BLaER1 (cell line): ENCODE data around the gene SLC1A1.

ENCODE experiments used
- H3K27ac ChIP-seq: shearing (Covaris generic); formaldehyde crosslinking; 2 replicates; pipeline ENCODE4 v1.8.1; 2022
- H3K27me3 ChIP-seq: shearing (Covaris generic); formaldehyde crosslinking; 2 replicates; pipeline ENCODE4 v1.8.1; 2022
- H3K36me3 ChIP-seq: shearing (Covaris generic); formaldehyde crosslinking; 2 replicates; pipeline ENCODE4 v1.8.1; 2022
- H3K4me1 ChIP-seq: shearing (Covaris generic); formaldehyde crosslinking; 2 replicates; pipeline ENCODE4 v1.8.1; 2022
- H3K4me2 ChIP-seq: shearing (Covaris generic); formaldehyde crosslinking; 2 replicates; pipeline ENCODE4 v1.8.1; 2022
- H3K4me3 ChIP-seq: shearing (Covaris generic); formaldehyde crosslinking; 2 replicates; pipeline ENCODE4 v1.8.1; 2022
- H3K9ac ChIP-seq: shearing (Covaris generic); formaldehyde crosslinking; 2 replicates; pipeline ENCODE4 v1.8.1; 2022
- H3K9me3 ChIP-seq: shearing (Covaris generic); formaldehyde crosslinking; 2 replicates; pipeline ENCODE4 v1.8.1; 2022
- H4K20me1 ChIP-seq: shearing (Covaris generic); formaldehyde crosslinking; 2 replicates; pipeline ENCODE4 v1.8.1; 2022
- Cebpa-rat ChIP-seq: shearing (Covaris generic); IDR thresholded peaks from 2 replicates; pipeline ENCODE4 v1.8.1; 2022

Gene SLC1A1

DNA sequence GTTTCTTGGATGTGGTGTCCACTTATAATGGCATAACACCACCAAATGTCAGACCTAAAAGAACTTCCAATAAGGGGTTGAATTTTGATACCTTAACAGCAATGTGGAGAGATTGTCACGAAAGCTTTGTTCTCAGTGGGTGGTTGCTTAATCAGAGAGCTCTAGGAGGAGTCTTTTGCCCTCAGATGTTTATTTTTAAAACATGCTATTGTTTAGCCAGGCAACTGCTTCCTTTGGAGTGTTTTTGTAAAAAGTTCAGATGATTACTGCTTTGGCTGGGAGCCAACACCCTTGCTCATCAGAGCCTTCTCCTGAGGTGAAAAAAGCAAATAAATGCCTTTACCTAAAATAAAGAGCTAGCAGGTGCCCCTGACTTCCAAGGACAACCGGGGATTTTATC lies 65.0 kb downstream of the SLC1A1 start:
- Histone ChIP-seq H3K4me1 (peaks cover 5% of the 10 kb centered on the region; the same call in 1 of the 2 replicates), H3K36me3 (no peaks in the 10 kb centered on the region), H3K4me2 (no peak overlapping the region), H3K27ac (no peak overlapping the region), H3K9me3 (no peaks in the 10 kb centered on the region), H3K9ac (no peak overlapping the region), H3K27me3 (peaks cover 56% of the 10 kb centered on the region), H4K20me1 (no peaks in the 10 kb centered on the region; the same call in 1 of the 2 replicates), H3K4me3 (no peak overlapping the region)
- no peak for TF ChIP-seq Cebpa-rat

- H3K4me3 ChIP-seq: no peak overlapping the region
- TF ChIP-seq Cebpa-rat: no peak
- H3K27ac ChIP-seq: no peak overlapping the region
Measured at GRCh38 chr9:4558371-4558998, 68.2 kb downstream of the SLC1A1 start.

DNA sequence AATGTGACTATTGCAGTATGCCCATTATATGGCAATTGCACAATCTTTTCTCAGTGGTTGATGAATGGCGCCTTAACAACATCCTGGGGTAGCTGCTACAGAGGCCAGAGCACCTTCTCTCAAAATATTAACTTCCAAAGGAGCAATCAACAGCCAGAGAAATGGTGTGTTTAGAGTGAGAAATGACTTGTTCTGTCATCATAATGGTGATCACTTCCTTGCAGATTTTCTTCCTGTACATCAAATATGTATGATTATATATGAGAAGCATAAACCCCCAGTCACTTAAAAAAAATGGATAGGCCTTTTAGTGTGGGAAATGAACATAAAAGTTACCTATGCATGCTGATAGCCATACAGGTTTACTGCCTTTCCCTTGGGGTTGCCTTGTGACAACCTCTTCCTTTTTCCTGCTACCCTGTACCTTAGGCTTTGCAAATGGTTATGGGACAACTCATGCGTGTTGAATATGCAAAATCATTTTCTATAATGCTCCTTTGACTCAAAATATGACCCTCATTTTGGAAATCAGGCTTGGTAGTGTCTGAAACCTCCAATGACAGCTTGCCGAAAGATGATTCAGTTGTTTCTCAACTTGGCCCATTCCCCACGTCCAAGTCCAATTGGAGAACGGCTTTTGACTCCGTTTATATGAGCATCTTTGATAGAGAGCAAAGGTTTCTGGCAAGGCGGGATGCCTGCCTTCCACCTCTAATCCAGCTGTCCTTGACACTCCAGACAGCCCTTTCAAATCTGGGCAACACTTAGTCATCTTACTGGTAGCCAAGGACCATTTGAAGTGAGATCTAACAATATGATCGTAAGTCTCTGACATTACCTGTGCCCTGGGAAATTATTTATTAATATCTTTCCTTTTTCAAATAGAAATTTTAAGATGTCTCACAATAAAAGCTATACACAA lies 69.3 kb downstream of the SLC1A1 start:
- Histone ChIP-seq H3K27me3 (peaks cover 82% of the 10 kb centered on the region), H3K4me2 (no peak overlapping the region), H3K4me3 (no peak overlapping the region), H3K4me1 (peaks cover 21% of the 10 kb centered on the region), H3K9ac (no peak overlapping the region), H3K36me3 (no peaks in the 10 kb centered on the region), H3K9me3 (no peaks in the 10 kb centered on the region), H4K20me1 (peaks cover 12% of the 10 kb centered on the region), H3K27ac (no peak overlapping the region)
- no peak for TF ChIP-seq Cebpa-rat

More at GRCh38 chr9:4558371-4558998, 68.2 kb downstream of the SLC1A1 start:
- Histone ChIP-seq H3K9ac (no peak overlapping the region), H3K4me1 (peaks cover 12% of the 10 kb centered on the region), H3K9me3 (no peaks in the 10 kb centered on the region), H3K4me2 (no peak overlapping the region), H3K27me3 (peaks cover 76% of the 10 kb centered on the region), H3K36me3 (no peaks in the 10 kb centered on the region), H4K20me1 (peaks cover 4% of the 10 kb centered on the region)

- peak overlapping the region; percentile 69 for H3K4me2 ChIP-seq
- TF ChIP-seq Cebpa-rat: no peak
- no peak overlapping the region for H3K4me3 ChIP-seq
- H3K9ac ChIP-seq: no peak overlapping the region
- H4K20me1 ChIP-seq: peaks cover 12% of the 10 kb centered on the region
- peaks cover 26% of the 10 kb centered on the region for H3K4me1 ChIP-seq
- peaks cover 93% of the 10 kb centered on the region for H3K27me3 ChIP-seq
- H3K36me3 ChIP-seq: no peaks in the 10 kb centered on the region
- no peak overlapping the region for H3K27ac ChIP-seq
- H3K9me3 ChIP-seq: peaks cover 10% of the 10 kb centered on the region
Measured at GRCh38 chr9:4563105-4563504, 72.8 kb downstream of the SLC1A1 start.

DNA sequence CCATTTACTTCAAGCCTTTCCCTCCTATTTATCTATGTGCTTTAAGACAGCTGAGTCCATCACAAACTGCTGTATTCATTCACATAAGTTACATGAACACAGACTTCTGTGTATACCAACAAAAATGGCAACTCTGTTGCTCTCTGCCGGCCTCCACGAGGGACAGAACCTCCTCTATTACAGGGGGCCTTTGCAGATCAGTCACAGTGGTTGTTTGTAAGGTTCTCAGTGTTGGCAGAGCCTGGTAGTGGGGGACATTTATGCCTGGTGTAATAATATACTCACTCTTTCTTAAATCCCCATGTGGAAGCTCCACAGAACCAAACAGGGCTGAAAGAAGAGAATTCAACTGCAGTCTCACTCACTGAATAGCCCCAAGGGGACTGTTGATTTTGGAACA lies 76.5 kb downstream of the SLC1A1 start:
- no peak for TF ChIP-seq Cebpa-rat
- peaks cover 26% of the 10 kb centered on the region for H3K4me1 ChIP-seq
- H3K9me3 ChIP-seq: peaks cover 10% of the 10 kb centered on the region
- peaks cover 20% of the 10 kb centered on the region for H4K20me1 ChIP-seq
- no peak overlapping the region for H3K4me3 ChIP-seq
- no peak overlapping the region for H3K27ac ChIP-seq
- H3K36me3 ChIP-seq: no peaks in the 10 kb centered on the region
- no peak overlapping the region for H3K9ac ChIP-seq
- H3K27me3 ChIP-seq: peaks cover 72% of the 10 kb centered on the region
- no peak overlapping the region for H3K4me2 ChIP-seq

DNA sequence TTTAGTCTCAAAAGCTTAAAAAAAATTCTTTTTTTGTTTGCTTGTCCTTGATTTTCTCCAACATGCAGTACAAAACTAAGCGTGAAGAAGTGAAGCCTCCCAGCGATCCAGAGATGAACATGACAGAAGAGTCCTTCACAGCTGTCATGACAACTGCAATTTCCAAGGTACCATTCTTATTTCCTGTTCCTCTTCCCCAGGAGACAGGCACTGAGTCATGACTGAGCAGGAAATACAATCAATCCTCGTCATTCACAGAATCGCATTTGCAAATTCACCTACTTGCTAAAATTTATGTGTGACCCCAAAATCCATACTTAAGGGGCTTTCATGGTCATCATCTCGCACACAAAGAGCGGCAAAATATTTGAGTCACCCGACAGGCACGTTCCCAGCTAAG lies 77.3 kb downstream of the SLC1A1 start:
- H4K20me1 ChIP-seq: peaks cover 20% of the 10 kb centered on the region
- H3K4me2 ChIP-seq: peak overlapping the region; percentile 22
- no peaks in the 10 kb centered on the region for H3K36me3 ChIP-seq

DNA sequence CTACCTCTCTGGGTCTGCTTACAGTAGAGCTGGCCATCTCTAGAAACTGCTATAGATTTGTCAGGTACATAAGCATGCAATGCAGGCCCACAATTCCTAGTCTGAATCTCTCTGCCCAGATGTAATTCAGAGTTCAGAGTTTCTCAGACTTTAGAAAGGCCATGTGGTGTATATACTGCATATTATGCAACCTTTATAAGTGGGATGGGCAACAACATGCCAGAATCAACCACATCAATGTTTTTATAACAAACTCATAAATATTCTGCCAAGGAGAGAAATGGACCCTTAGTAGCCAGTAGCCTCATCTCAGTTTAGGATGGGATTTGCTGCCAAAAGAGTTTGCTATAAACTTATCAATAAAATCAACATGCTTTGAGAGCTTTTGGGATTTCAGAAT lies 78.8 kb downstream of the SLC1A1 start:
- H3K27me3 ChIP-seq: peaks cover 56% of the 10 kb centered on the region
- H3K36me3 ChIP-seq: no peaks in the 10 kb centered on the region
- H3K4me1 ChIP-seq: peaks cover 13% of the 10 kb centered on the region
- H3K27ac ChIP-seq: no peak overlapping the region
- no peak overlapping the region for H3K4me2 ChIP-seq
- H4K20me1 ChIP-seq: peaks cover 9% of the 10 kb centered on the region; the same call in 1 of the 2 replicates
- H3K4me3 ChIP-seq: no peak overlapping the region
- TF ChIP-seq Cebpa-rat: no peak
- H3K9ac ChIP-seq: no peak overlapping the region
- H3K9me3 ChIP-seq: peaks cover 10% of the 10 kb centered on the region

More for the DNA sequence above, 77.3 kb downstream of the SLC1A1 start:
- H3K27me3 ChIP-seq: peaks cover 65% of the 10 kb centered on the region
- peaks cover 10% of the 10 kb centered on the region for H3K9me3 ChIP-seq
- peaks cover 26% of the 10 kb centered on the region for H3K4me1 ChIP-seq
- TF ChIP-seq Cebpa-rat: no peak
- no peak overlapping the region for H3K9ac ChIP-seq
- no peak overlapping the region for H3K27ac ChIP-seq
- H3K4me3 ChIP-seq: no peak overlapping the region

GRCh38 chr9:4572184-4572826 lies 82.0 kb downstream of the SLC1A1 start:
- Histone ChIP-seq H3K36me3 (no peaks in the 10 kb centered on the region), H3K9ac (no peak overlapping the region), H3K9me3 (no peaks in the 10 kb centered on the region), H3K27ac (no peak overlapping the region), H3K4me1 (peaks cover 7% of the 10 kb centered on the region), H3K4me3 (no peak overlapping the region), H4K20me1 (peaks cover 7% of the 10 kb centered on the region; the same call in 1 of the 2 replicates), H3K27me3 (peaks cover 24% of the 10 kb centered on the region), H3K4me2 (no peak overlapping the region)
- no peak for TF ChIP-seq Cebpa-rat

DNA sequence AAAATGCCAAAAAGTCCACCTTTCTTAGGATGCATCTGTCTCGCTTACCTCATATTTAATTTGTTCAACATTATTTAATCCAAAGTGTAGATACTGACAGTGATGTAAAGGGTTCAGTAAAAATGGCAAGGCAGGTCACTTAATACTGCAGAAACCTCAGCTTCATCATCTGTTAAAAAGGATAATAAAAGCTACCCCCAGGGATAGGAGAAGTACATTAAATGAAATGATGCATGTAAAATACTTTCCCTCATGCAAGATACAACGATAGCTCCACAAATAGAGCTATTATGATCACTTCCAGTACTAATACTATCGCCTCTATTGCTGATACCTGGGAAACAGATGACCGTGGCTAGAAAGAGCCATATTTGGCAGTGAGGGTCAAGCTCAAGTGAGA lies 82.9 kb downstream of the SLC1A1 start:
- no peaks in the 10 kb centered on the region for H3K9me3 ChIP-seq
- H4K20me1 ChIP-seq: peaks cover 7% of the 10 kb centered on the region; the same call in 1 of the 2 replicates
- no peak overlapping the region for H3K4me2 ChIP-seq

More for the DNA sequence above, 82.9 kb downstream of the SLC1A1 start:
- H3K36me3 ChIP-seq: no peaks in the 10 kb centered on the region
- H3K4me3 ChIP-seq: no peak overlapping the region
- no peak overlapping the region for H3K9ac ChIP-seq
- TF ChIP-seq Cebpa-rat: no peak
- H3K4me1 ChIP-seq: no peaks in the 10 kb centered on the region
- H3K27ac ChIP-seq: no peak overlapping the region
- peaks cover 15% of the 10 kb centered on the region for H3K27me3 ChIP-seq
